ENCODE results near the gene FMC1.
"Not testable (repeated sequence)": the region's sequence is repeated elsewhere in the genome, so short reads cannot be mapped to it uniquely, and the experiment has no call there.

The FMC1 gene

GRCh38 chr7:139339698-139340036 is 1.5 kb upstream of the FMC1 start:
- DNase-seq (ENCODE audit: low read depth), result no peak
- H3K4me3 ChIP-seq (ENCODE audit: low read depth, low read length), result peak overlapping the region; percentile 95

GRCh38 chr7:139340037-139340807 is 915 bp upstream of the FMC1 start:
- peak; percentile 98 for DNase-seq (ENCODE audit: low read depth)
- H3K4me3 ChIP-seq (ENCODE audit: low read depth, low read length), result peak overlapping the region; percentile 95

- DNase-seq (ENCODE audit: low read depth), result no peak
- H3K4me3 ChIP-seq (ENCODE audit: low read depth, low read length), result peak overlapping the region; percentile 95
Measured at GRCh38 chr7:139340808-139341057, 404 bp upstream of the FMC1 start.

GRCh38 chr7:139341776-139342226 is 664 bp downstream of the FMC1 start:
- DNase-seq (ENCODE audit: low read depth), result no peak

GRCh38 chr7:139345042-139345441 is 3.9 kb downstream of the FMC1 start:
- H3K4me3 ChIP-seq (ENCODE audit: low read depth, low read length), result no peak overlapping the region
- no peak for DNase-seq (ENCODE audit: low read depth)

More at GRCh38 chr7:139341776-139342226, 664 bp downstream of the FMC1 start:
- H3K4me3 ChIP-seq (ENCODE audit: low read depth, low read length), result peak overlapping the region; percentile 95

- no peak overlapping the region for H3K4me3 ChIP-seq (ENCODE audit: low read depth, low read length)
- DNase-seq (ENCODE audit: low read depth), result no peak
Measured at GRCh38 chr7:139351027-139351426, 9.9 kb downstream of the FMC1 start.

- no peak for DNase-seq (ENCODE audit: low read depth)
- H3K4me3 ChIP-seq (ENCODE audit: low read depth, low read length), result no peak overlapping the region
Measured at GRCh38 chr7:139354729-139355128, 13.6 kb downstream of the FMC1 start.

GRCh38 chr7:139355320-139355719 is 14.2 kb downstream of the FMC1 start:
- DNase-seq (ENCODE audit: low read depth), result no peak
- H3K4me3 ChIP-seq (ENCODE audit: low read depth, low read length), result no peak overlapping the region

- H3K4me3 ChIP-seq (ENCODE audit: low read depth, low read length), result peak overlapping the region; percentile 92
- not testable (repeated sequence) for DNase-seq (ENCODE audit: low read depth)
Measured at GRCh38 chr7:139357729-139358506, 16.8 kb downstream of the FMC1 start.

GRCh38 chr7:139358541-139359365 is 17.6 kb downstream of the FMC1 start:
- H3K4me3 ChIP-seq (ENCODE audit: low read depth, low read length), result peak overlapping the region; percentile 92
- no peak for DNase-seq (ENCODE audit: low read depth)

GRCh38 chr7:139359366-139360209 is 18.5 kb downstream of the FMC1 start, which contains the start of gene LUC7L2:
LUC7L2 (plus strand) TSS chr7:139359894; CDS start chr7:139360262, 368 bp downstream.
- H3K4me3 ChIP-seq (ENCODE audit: low read depth, low read length), result peak within 1 kb of the TSS; percentile 92

GRCh38 chr7:139360210-139360947 is 19.2 kb downstream of the FMC1 start:
- peak overlapping the region; percentile 92 for H3K4me3 ChIP-seq (ENCODE audit: low read depth, low read length)
- peak; percentile 81 for DNase-seq (ENCODE audit: low read depth)

More at GRCh38 chr7:139359366-139360209, 18.5 kb downstream of the FMC1 start, which contains the start of gene LUC7L2:
- DNase-seq (ENCODE audit: low read depth), result peak; percentile 94

GRCh38 chr7:139360948-139361307 is 19.8 kb downstream of the FMC1 start:
- peak overlapping the region; percentile 92 for H3K4me3 ChIP-seq (ENCODE audit: low read depth, low read length)
- no peak for DNase-seq (ENCODE audit: low read depth)

GRCh38 chr7:139361523-139361922 is 20.4 kb downstream of the FMC1 start:
- peak overlapping the region; percentile 92 for H3K4me3 ChIP-seq (ENCODE audit: low read depth, low read length)
- no peak for DNase-seq (ENCODE audit: low read depth)

- H3K4me3 ChIP-seq (ENCODE audit: low read depth, low read length), result no peak overlapping the region
- no peak for DNase-seq (ENCODE audit: low read depth)
Measured at GRCh38 chr7:139362302-139362701, 21.2 kb downstream of the FMC1 start.

GRCh38 chr7:139362981-139363380 is 21.8 kb downstream of the FMC1 start:
- no peak for DNase-seq (ENCODE audit: low read depth)
- H3K4me3 ChIP-seq (ENCODE audit: low read depth, low read length), result no peak overlapping the region

GRCh38 chr7:139365336-139365735 is 24.2 kb downstream of the FMC1 start:
- DNase-seq (ENCODE audit: low read depth), result no peak
- H3K4me3 ChIP-seq (ENCODE audit: low read depth, low read length), result no peak overlapping the region

- DNase-seq (ENCODE audit: low read depth), result no peak
- H3K4me3 ChIP-seq (ENCODE audit: low read depth, low read length), result no peak overlapping the region
Measured at GRCh38 chr7:139366400-139366799, 25.3 kb downstream of the FMC1 start.

Measured in skeletal muscle cell (primary cell).